ENCODE measurements around the gene HIVEP3.

Gene HIVEP3

DNA sequence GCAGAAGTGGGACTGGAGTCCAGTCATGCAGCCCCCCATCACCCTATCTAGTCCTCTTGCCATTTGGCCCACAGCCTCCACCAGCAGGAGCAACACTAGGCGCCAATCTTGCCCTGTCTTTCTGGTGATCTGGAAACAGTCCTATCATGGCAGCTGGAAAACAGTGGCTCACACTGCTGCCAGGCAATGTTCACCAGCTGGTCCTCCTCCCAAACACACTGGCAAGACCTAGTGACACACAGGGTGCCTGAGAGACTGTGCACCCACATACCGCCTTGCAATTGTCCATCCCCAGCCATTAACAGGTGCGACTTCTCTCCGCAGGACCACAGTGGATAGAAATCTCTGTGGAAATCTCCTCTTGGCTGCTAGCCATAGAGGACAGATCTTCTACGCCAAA lies 105.5 kb downstream of the HIVEP3 start:
- no peak for DNase-seq (ENCODE audit: low read depth)

DNA sequence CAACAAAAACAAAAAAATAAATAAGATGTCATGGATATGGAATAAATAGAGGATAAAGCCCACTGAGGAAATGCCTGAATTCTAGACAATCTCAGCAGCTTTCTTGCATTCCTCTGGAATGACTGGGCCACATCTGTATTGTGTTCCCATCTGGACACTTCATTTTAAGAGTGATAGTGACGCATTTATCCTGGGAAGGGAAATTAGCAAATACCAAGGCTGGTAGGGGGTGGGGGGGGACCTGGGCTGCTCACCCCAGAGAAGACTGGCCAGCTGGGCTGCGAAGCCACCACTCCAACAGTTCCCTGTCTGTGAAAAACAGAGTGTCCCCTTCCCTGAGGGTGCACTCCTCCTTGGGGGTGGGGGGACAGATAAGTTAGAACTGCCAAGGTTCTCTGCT lies 106.3 kb downstream of the HIVEP3 start:
- DNase-seq (ENCODE audit: low read depth) = peak; percentile 18

DNA sequence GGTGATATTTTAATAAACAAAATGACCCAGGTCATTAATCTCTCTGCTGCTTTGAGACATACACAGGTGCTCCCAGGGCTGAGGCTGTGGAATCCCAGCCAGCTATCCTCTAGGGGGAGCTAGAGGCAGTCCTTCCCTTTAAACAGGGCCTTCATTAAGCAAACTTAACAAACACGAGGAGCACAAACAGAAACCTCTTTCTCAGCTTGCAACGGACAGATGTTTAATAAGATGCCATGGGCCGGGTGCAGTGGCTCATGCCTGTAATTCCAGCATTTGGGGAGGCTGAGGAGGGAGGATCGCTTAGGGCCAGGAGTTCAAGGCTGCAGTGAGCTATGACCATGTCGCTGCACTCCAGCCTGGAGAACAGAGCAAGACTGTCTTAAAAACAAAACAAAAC lies 106.7 kb downstream of the HIVEP3 start:
- peak; percentile 34 for DNase-seq (ENCODE audit: low read depth)

DNA sequence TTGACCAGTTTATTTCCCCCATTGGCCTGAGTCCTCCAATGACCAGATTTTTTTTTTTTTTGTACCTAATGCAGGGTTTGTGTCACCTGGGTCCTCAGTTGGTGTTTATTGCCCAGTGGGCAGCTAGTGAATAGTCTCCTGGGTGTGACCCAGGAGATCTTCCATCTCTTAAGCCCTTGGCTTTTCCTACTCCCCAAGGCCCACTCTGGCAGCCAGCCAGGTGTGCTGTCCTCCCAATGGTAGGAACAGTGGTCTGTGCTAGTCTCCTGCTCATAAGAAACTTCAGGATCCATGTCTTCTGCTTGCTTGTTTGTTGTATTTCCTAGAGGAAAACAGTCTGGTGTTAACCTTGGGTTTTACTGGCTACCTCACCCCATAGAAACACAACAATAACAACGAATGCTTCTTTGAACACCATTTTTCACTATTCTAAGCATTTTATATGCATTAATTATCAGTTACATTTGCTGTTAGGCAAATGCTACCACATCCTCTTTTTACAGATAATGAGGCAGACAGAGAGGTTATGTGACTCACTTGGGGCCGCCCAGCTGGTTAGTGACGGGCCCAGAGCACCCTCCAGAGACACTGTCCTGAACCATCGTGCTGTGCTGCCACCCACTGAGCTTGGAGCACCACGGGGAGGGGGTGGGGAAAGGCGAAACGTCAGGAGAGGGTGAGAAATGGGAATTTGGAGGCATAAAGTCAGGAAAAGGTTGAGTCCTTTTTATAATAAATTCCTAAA lies 107.5 kb downstream of the HIVEP3 start:
- no peak for DNase-seq (ENCODE audit: low read depth)

DNA sequence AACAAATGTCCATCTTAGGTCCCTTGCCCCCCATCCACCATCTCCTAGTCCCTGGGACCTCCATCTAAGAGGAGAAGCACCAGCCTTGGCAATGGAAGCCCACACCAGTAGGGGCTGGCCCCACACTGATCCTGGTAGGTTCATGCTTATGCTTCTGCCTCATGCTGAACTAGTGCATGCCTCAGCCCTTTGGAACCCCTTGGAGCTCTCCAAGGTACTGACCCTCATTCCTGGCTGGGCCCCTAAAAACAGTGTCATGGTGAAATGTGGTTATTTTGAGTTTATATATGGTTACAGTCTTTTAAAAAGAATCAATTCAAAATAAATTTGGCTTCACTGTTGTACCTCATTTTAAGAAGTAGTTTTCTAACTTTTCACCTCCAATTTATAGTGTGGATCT lies 108.3 kb downstream of the HIVEP3 start:
- no peak for DNase-seq (ENCODE audit: low read depth)

DNA sequence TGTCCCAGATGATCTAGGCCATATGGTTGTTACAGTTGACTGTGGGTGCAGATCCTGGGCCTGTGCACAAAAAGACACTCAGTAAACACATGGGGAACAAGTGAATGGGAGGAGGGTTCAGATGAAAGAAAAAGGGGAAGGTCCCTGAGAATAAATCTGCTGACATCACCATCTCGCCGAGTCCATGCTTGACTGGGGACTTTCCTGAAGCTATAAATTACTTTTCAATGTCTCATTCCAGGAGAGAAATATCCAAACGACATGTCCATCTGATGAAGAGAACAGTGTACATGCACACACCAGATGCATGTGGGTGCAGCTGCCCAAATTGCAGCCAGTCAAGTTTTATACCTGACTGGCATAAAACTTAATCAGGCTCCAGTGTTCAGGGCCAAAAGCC lies 109.0 kb downstream of the HIVEP3 start:
- DNase-seq (ENCODE audit: low read depth) = no peak

DNA sequence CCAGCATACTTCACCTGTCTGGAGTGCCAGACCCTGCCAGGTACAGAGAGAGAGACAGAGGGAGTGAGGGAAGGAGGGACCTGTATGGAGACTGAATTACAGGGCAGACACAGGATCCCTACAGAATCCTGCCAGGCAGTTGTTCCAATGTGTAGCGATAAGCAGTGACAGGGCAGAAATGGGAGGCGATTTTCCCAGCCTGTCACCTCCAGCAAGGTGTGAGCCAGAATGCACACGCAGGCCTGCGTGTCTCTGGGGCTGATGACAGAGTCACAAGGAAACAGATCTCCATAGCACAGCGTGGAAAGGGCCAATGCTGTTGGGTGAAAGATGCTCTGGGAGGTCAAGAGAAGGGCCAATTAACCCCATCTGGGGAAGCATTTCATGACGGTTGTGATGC lies 111.3 kb downstream of the HIVEP3 start:
- no peak for DNase-seq (ENCODE audit: low read depth)

DNA sequence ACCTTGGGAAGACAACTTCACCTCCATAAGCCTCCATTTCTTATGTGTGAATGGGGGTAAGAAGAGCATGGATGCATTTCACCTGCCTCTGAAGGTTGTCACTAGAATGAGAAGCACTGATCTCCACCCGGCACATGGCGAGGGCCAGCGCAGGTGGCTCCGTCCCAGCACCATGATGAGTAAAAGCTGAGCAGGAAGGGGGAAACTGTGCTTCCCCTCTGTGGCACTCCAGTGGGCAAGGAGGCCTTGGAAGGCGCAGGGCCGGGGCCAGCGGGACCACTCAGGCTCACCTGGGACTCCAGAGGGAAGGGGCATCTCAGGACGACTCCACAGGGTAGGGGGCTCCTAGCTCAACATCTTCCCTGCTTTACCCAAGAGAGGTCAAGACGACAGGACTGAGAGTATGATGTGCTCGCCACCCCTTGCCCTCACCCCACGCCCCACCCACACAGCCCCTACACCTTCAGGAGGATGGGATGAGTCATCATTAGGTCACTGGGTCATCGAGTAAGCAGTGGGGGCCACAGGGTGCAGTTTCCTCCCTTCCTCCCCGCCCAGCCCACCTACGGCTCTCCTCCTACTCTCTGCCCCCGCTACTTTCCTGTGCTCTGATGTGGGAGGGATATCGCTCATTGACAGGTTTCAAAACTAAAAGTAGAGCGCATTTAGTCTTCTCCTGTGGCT lies 112.1 kb downstream of the HIVEP3 start:
- DNase-seq (ENCODE audit: low read depth) = no peak

DNA sequence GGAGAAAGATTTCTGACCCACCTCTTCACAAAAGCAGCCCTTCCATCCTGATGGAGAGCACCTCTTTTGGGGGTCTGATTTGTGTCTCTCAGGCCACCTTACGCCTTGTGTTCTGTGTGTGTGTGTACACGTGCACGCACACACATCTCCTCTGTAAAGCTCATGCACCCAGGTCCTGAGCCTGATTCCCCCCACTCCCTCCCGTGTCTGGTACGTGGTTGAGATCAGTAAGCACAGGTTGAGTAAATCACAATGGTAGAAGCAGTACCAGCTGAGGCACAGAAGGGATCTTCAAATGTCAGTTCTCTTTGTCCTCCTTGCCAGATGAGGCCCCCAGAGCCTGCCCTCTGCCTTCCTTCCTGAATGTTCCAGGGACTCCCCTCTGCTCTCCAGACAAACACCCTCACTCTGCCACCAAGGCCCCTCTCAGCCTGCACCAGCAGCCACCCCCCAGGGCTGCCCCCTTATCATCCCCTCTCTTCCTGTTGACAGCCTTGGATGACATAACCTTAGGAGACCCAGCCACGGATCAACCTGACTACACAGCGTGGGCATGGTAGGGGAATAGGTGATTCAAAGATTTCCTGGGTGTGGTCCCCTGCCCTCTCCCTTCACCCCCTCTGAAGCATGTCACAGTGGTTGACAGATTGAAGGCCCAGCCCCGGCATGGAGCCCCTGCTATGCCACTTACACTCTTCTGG lies 112.8 kb downstream of the HIVEP3 start:
- no peak for DNase-seq (ENCODE audit: low read depth)

DNA sequence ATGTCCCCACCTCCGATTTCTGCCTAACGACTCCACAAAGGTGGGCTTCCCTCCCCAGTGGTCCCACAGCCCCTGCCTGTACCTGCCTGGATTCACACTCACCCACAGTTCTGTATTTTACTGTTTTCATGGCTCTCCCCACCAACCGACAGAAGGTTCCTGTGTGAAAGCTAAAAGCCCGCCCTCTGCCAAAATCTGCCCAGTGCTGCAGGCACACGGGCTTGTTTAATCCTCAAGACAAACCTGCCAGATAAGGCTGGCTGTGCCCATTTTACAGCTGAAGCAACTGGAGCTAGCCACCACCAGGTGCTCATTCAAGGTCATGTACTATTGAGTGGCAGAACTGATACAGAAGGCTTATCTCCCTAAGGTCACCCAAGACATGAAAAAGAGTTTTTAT lies 114.5 kb downstream of the HIVEP3 start:
- DNase-seq (ENCODE audit: low read depth) = no peak

DNA sequence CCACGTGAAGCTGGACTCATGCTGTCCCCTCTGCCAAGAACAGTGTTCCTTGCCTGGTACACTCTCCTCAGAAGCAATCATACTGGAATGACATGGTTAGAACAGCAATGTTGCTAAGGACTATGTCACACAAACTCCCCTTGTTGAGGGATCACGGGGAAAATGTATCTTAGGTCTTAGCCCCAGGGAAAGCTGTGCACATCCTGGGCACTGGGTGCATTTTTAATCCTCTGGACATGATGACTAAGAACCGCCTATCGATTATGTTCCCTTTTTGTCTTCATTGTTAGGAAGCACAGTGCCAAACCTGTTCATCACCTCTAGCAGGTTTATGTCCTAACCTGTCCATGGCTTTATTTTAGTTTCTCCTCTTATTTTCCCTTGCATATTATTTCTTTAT lies 115.1 kb downstream of the HIVEP3 start:
- no peak for DNase-seq (ENCODE audit: low read depth)

DNA sequence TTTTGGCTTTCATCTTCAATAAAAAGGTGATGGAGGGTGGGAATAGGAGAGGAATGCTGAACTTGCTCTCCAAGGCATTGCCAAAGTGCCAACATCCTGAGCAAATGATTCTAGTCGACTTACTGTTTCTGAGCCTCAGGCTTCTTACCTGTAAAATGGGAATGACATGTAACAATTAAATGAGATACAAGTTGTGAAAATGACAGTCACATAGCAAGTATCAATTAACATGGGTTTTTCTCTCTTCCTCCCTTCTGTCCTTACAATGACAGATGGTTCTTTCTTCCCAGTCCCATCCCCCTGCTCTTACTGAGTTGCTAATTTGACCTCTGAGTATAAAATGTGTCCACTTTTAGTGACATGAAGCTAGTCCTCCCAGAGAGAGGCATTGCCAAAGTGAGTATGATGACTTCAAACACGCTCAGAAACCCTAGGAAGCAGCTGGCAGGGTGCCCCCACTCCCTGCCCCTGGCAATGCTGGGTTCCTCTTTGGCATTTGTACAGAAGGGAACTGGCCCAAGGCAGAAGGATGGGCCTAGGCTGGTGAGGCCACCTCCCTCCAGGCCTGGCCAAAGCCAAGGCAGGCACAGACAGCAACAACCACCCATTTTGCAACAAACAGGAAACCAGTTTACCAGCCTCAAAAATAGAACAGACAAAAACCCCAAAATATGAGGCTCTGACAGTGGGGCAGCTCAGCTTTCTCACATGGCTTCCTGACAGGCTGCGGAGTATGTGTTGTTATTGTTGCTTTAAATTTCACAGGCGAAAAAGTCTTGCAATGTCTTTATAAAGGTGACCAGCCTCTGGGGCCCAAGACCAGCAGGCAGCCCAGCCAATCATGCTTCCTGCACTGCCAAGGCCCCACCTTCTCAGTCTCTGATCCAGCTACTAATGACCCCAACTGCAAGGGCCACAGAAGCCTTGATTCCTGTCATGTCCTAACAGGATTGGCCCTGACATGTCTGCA lies 115.9 kb downstream of the HIVEP3 start:
- no peak for DNase-seq (ENCODE audit: low read depth)

DNA sequence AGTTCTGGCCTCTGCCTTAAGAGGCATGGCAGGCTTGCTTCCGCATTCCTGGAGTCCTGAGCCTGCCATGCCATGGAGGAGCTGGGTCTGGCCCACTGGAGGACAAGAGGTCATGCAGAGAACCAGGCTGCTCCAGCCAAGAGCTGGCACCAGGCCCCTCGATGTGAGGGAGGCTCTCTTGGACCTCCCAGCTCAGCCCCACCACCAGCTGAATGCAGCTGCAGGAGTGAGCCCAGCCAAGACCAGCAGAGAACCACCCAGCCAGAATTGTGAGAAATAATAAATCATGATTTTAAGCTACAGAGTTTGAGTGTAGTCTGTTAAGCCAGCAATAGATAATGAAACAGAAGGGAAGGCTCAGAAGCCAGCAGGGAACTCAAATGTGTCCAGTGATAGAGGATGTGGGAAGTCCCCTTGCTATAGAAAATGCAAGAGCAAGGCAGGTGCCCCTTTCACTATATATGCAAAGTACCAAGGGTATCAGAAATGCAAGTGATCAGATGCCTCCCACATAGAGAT lies 118.4 kb downstream of the HIVEP3 start:
- no peak for DNase-seq (ENCODE audit: low read depth)

DNA sequence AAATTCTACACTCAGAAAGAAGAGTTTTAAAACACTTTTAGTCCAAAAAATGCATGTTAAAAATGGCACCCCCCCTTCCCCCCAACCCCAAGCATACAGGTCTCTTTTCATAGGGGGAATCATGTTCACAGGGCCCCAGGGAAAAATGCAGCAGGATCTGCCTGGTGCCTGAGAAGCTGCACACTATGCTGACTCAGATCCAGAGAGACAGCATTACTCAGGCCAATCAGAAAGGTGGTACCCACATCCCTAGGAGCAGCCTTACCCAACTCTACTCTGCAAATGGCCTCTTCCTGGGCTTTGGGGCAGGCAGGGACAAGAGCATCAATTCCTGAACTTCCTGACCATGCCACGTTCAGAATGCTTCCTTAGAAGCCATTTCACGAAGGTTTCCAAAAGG lies 119.0 kb downstream of the HIVEP3 start:
- no peak for DNase-seq (ENCODE audit: low read depth)

DNA sequence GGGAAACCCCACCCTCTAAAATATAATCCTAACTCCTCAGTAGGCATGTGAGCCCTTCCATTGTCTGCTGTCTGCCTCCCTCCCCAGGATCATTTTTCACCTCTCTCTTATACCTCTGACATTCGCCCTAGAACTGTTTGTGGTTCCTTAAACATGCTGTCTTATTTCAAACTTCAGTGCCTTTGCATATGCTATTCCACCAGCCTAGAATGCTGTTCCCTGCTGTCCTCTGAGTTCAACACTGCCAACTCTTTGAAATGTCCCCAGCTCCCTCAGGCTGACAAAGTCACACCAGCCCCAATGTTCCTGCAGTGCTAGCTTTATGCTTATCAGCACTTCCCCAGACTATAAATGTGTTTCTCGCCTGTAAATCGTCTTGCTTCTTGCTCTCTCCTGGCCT lies 119.5 kb downstream of the HIVEP3 start:
- no peak for DNase-seq (ENCODE audit: low read depth)

DNA sequence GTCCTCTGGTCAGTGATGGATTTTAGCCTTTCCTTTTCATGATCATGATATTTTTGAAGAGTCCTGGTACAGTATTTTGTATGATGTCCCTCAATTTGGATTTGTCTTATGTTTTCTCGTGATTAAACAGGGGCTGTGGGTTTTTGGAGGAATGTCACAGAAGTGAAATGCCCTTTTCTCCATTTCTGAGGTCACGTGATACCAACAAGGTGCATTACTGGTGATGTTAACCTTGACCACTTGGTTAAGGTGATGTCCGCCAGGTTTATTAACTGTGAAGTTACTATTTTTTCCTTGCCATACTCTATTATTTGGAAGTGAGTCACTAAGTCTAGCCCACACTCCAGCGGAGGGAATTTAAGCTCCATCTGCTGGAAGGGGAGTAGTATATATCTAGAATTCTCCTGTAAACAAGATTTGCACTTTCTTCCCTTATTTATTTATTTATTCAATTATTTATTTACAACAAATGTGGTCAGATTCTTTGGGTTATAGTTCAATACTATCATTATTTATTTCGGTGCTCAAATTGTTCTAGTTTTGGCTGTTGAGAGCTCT lies 123.4 kb downstream of the HIVEP3 start:
- peak; percentile 56 for DNase-seq (ENCODE audit: low read depth)

DNA sequence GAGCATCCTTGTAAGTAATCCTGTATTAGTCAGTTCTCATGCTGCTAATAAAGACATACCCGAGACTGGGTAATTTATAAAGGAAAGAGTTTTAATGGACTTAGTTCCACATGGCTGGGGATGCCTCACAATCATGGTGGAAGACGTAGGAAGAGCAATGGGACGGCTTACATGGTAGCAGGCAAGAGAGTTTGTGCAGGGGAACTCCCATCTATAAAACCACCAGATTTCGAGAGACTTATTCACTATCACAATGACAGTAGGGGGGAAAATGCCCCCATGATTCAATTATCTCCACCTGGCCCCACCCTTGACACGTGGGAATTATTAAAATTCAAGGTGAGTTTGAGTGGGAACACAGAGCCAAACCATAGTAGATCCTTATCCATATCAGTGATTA lies 124.7 kb downstream of the HIVEP3 start:
- DNase-seq (ENCODE audit: low read depth) = no peak

DNA sequence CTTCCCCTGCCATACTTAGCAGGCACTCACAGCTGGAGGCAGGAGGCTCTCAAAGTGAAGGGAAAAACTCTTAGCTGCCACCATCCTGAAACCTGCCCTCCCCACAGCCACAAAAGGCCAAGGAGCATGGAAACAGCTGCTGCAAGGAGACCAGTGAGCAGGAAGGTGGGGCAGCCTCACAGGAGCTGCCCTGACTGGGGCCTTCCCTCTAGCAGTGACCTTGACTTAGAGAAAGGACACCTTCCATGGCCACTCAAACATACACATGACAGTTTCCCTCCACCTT lies 126.3 kb downstream of the HIVEP3 start:
- no peak for DNase-seq (ENCODE audit: low read depth)

DNA sequence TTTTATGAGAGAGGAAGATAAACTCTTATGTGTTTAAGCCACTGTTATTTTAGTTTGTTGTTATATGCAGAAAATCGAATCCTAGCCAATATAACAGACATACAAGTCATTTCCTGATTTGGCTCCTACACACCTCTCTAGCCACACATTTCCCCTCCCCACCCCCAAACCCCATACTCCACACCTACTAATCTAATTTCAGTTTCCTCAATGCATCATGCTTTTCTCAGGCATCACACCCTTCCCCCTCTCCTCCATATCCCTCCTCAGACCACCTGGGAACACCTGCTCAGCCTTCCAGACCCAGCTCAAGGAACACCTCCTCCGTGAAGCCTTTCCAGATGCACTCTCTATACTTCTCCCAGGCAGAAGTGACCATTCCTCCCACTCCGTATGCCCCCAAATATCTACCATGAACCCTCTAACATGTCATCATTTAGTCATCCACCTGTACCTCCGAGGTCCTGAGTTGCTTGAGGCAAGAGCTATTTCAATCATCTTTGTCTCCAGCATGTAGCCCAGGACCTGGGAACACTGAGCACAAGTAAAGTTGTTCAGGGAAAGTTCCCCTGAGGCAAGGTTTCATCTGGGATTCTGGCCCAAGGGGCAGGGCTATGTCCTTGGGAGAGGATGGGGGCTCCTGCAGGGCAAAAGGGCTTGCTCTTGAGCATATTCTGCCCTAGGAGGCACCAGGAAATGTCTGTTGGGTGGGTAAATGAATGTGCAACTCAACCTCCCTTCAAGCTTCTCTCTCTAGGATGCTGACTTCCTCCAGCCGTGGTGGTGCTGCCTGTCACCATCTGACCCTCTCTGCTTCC lies 126.8 kb downstream of the HIVEP3 start:
- DNase-seq (ENCODE audit: low read depth) = no peak

DNA sequence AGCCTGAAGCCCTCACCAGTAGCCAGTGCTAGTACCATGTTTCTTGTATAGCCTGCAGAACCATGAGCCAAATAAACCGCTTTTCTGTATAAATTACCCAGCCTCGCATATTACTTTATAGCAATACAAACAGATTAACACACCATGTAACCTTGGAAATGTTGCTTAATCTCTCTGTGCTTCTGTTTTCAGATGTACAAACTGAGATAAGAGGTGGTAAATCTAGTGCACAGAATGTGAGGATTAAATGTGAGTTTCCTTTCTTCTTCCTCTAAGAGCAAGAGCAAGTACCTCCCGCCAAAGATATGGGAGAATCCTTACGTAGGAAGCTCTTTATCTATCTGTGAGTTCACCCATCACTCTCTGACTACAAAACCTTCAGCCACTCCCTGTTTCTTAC lies 128.4 kb downstream of the HIVEP3 start:
- DNase-seq (ENCODE audit: low read depth) = no peak
